PC-3 (cell line): ENCODE data around the gene MMP24OS. TPM values are rescaled to one million over a fixed set of nuclear protein-coding genes. Genes with fewer than 3 reads are reported as not detected.

Experiments
- ATAC-seq: fragments of 200-7000 bp; cut with Tn5 transposase; 2 replicates; pipeline ENCODE4 v1.9.1; 2020; ENCODE audit warnings: mild to moderate bottlenecking, moderate library complexity
- BruUV-seq: library from RNA; stranded (reverse); fragments of 400-500 nt; replicated peaks from 2 replicates; lab custom pipeline; 2021; lab: Mats Ljungman, UMichigan
- CTCF ChIA-PET: fragments of 300-600 bp; sonication (Branson Sonifier 250); formaldehyde crosslinking; loops from one replicate; lab custom pipeline; 2022; ENCODE audit warnings: antibody characterized with exemption; lab: Charles Lee
- POLR2A ChIA-PET: fragments of 300-600 bp; sonication (Branson Sonifier 250); formaldehyde crosslinking; loops from one replicate; lab custom pipeline; 2022; ENCODE audit warnings: antibody characterized with exemption; ENCODE audit not compliant: unreplicated experiment; lab: Charles Lee
- DNase-seq: peaks from one replicate; pipeline ENCODE4 v3.0.0-alpha.2; 2015
- H2AFZ ChIP-seq: fragments of 300-600 bp; sonication (generic); 2 replicates; pipeline ENCODE4 v1.6.0; 2016; ENCODE audit warnings: antibody characterized with exemption, low read length
- H3F3A ChIP-seq: fragments of 300-600 bp; sonication (generic); one replicate; pipeline ENCODE4 v1.6.0; 2017; ENCODE audit warnings: antibody characterized with exemption, low read length, control low read depth, mild to moderate bottlenecking; ENCODE audit not compliant: unreplicated experiment
- H3K27ac ChIP-seq: fragments of 300-600 bp; sonication (generic); 2 replicates; pipeline ENCODE4 v1.5.1; 2016; ENCODE audit warnings: mild to moderate bottlenecking, low read length
- H3K27me3 ChIP-seq: fragments of 300-600 bp; sonication (generic); 2 replicates; pipeline ENCODE4 v1.6.1; 2016; ENCODE audit warnings: low read length, mixed read lengths
- H3K36me3 ChIP-seq: fragments of 300-600 bp; sonication (generic); 2 replicates; pipeline ENCODE4 v1.6.1; 2016; ENCODE audit warnings: low read depth, mixed run types, low read length, mixed read lengths
- H3K4me1 ChIP-seq: fragments of 300-600 bp; sonication (generic); 2 replicates; pipeline ENCODE4 v1.5.1; 2016; ENCODE audit warnings: low read length; ENCODE audit not compliant: insufficient read depth
- H3K4me2 ChIP-seq: fragments of 300-600 bp; sonication (generic); 2 replicates; pipeline ENCODE4 v1.6.0; 2016; ENCODE audit warnings: low read length
- H3K4me3 ChIP-seq: fragments of 300-600 bp; sonication (generic); 2 replicates; pipeline ENCODE4 v1.5.1; 2016; ENCODE audit warnings: mild to moderate bottlenecking, low read length, mixed read lengths
- H3K79me2 ChIP-seq: fragments of 300-600 bp; sonication (generic); 2 replicates; pipeline ENCODE4 v1.6.1; 2017; ENCODE audit warnings: low read length, mixed read lengths
- H3K9ac ChIP-seq: fragments of 300-600 bp; sonication (generic); 2 replicates; pipeline ENCODE4 v1.6.0; 2016; ENCODE audit warnings: mild to moderate bottlenecking, low read length
- H3K9me2 ChIP-seq: fragments of 300-600 bp; sonication (generic); replicated peaks from 2 replicates; pipeline ENCODE4 v1.6.1; 2016; ENCODE audit warnings: mixed run types, low read length, mixed read lengths
- H3K9me3 ChIP-seq: fragments of 300-600 bp; sonication (generic); 2 replicates; pipeline ENCODE4 v1.6.1; 2016; ENCODE audit warnings: low read length, mixed read lengths
- H4K20me1 ChIP-seq: fragments of 300-600 bp; sonication (generic); 2 replicates; pipeline ENCODE4 v1.6.1; 2016; ENCODE audit warnings: low read length, mixed read lengths
- CTCF ChIP-seq: fragments of 300-600 bp; sonication (generic); conservative IDR thresholded peaks from 2 replicates; pipeline ENCODE4 v1.5.1; 2017; ENCODE audit warnings: antibody characterized with exemption, low read depth, mild to moderate bottlenecking, low read length
- EZH2 ChIP-seq: fragments of 300-600 bp; sonication (generic); IDR thresholded peaks from one replicate; pipeline ENCODE4 v1.6.1; 2017; ENCODE audit warnings: antibody characterized with exemption, mild to moderate bottlenecking, low read length; ENCODE audit not compliant: unreplicated experiment
- EZH2phosphoT487 ChIP-seq: fragments of 300-600 bp; sonication (generic); IDR thresholded peaks from 2 replicates; pipeline ENCODE4 v1.6.1; 2018; ENCODE audit warnings: mild to moderate bottlenecking, antibody characterized with exemption, low read length, borderline replicate concordance
- intact Hi-C: fragments of 100-400 bp; cut with micrococcal nuclease; formaldehyde crosslinking; loops from 2 replicates; pipeline ENCODE4 v1.9.0; 2023
- total RNA-seq: library from RNA; depleted of rRNA; stranded (reverse); fragments of >200 nt; gene quantifications from 2 replicates; pipeline ENCODE4 v1.2.3, GENCODE V29; 2014

Gene MMP24OS
- total RNA-seq, 1 experiment from 2014 or later: 19.5 TPM

GRCh38 chr20:35275741-35276251 is 2.1 kb downstream of the MMP24OS start:
- intact Hi-C loops: no loop called here
- Histone ChIP-seq H3K27me3 (no peaks in the 10 kb centered on the region), H3K4me1 (peaks cover 12% of the 10 kb centered on the region), H3K27ac (no peak overlapping the region), H3K79me2 (peaks cover 18% of the 10 kb centered on the region), H4K20me1 (peaks cover 4% of the 10 kb centered on the region; the same call in 1 of the 2 replicates), H3K36me3 (peaks cover 30% of the 10 kb centered on the region), H3K9me2 (no peaks in the 10 kb centered on the region), H3K4me2 (no peak overlapping the region), H3K4me3 (no peak overlapping the region), H3K9ac (no peak overlapping the region), H2AFZ (no peak overlapping the region), H3F3A (peaks cover 20% of the 10 kb centered on the region), H3K9me3 (no peaks in the 10 kb centered on the region)
- ATAC-seq: no peak
- CTCF ChIA-PET: no interaction called here
- TF ChIP-seq CTCF (no peak), EZH2phosphoT487 (no peak), EZH2 (no peak)
- no TSS peak for BruUV-seq
- no peak for DNase-seq
- POLR2A ChIA-PET: interaction anchor here (0.5 kb wide), 1 partner anchor 163 kb away, joined by 12 read pairs; no protein-coding TSS in a partner anchor

GRCh38 chr20:35274172-35275092 is 3.5 kb downstream of the MMP24OS start:
- Histone ChIP-seq H3K9me2 (no peaks in the 10 kb centered on the region), H2AFZ (no peak overlapping the region), H3K27ac (no peak overlapping the region), H3K36me3 (peaks cover 17% of the 10 kb centered on the region), H3K9me3 (no peaks in the 10 kb centered on the region), H4K20me1 (no peaks in the 10 kb centered on the region), H3K4me1 (peaks cover 12% of the 10 kb centered on the region), H3K4me3 (no peak overlapping the region), H3K9ac (no peak overlapping the region), H3F3A (peaks cover 11% of the 10 kb centered on the region), H3K27me3 (no peaks in the 10 kb centered on the region), H3K79me2 (peaks cover 12% of the 10 kb centered on the region), H3K4me2 (no peak overlapping the region)
- TF ChIP-seq EZH2phosphoT487: no peak
- TF ChIP-seq CTCF: no peak
- no peak for TF ChIP-seq EZH2
- no TSS peak for BruUV-seq
- no peak for DNase-seq
- ChIA-PET POLR2A (no interaction called here), CTCF (no interaction called here)
- intact Hi-C loops: no loop called here
- no peak for ATAC-seq
